ENCODE results near the gene NELFB.

Gene NELFB

GRCh38 chr9:137221506-137222111, 33.5 kb upstream of the NELFB start:
- H2AFZ ChIP-seq (ENCODE audit: low read depth, low read length): no peak overlapping the region
- H3K27me3 ChIP-seq (ENCODE audit: low read depth, low read length): no peaks in the 10 kb centered on the region
- H3K9me3 ChIP-seq (ENCODE audit: insufficient read depth, low read length): no peaks in the 10 kb centered on the region
- H3K79me2 ChIP-seq (ENCODE audit: low read length): no peaks in the 10 kb centered on the region
- H3K36me3 ChIP-seq (replicated peaks; ENCODE audit: low read depth, low read length): no peaks in the 10 kb centered on the region
- peaks cover 10% of the 10 kb centered on the region; the same call in 1 of the 2 replicates for H3K4me1 ChIP-seq (ENCODE audit: low read length)
- no peaks in the 10 kb centered on the region for H4K20me1 ChIP-seq (ENCODE audit: insufficient read depth, low read length)
- no peak overlapping the region for H3K27ac ChIP-seq (ENCODE audit: low read length)
- TF ChIP-seq, protein P1, sequence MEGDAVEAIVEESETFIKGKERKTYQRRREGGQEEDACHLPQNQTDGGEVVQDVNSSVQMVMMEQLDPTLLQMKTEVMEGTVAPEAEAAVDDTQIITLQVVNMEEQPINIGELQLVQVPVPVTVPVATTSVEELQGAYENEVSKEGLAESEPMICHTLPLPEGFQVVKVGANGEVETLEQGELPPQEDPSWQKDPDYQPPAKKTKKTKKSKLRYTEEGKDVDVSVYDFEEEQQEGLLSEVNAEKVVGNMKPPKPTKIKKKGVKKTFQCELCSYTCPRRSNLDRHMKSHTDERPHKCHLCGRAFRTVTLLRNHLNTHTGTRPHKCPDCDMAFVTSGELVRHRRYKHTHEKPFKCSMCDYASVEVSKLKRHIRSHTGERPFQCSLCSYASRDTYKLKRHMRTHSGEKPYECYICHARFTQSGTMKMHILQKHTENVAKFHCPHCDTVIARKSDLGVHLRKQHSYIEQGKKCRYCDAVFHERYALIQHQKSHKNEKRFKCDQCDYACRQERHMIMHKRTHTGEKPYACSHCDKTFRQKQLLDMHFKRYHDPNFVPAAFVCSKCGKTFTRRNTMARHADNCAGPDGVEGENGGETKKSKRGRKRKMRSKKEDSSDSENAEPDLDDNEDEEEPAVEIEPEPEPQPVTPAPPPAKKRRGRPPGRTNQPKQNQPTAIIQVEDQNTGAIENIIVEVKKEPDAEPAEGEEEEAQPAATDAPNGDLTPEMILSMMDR (IDR thresholded peaks at IDR 0.05; ENCODE audit: low read depth, low read length): no peak
- TF ChIP-seq EZH2phosphoT487 (IDR thresholded peaks at IDR 0.05; ENCODE audit: low read depth): no peak
- peak overlapping the region; percentile 74 for H3K4me2 ChIP-seq (ENCODE audit: low read length)
- H3K4me3 ChIP-seq (ENCODE audit: low read length): peak overlapping the region; percentile 84
- peak overlapping the region; percentile 62 for H3K9ac ChIP-seq (ENCODE audit: low read length)

- Histone ChIP-seq H2AFZ (ENCODE audit: low read depth, low read length) (no peak within 1 kb of the TSS), H3K27ac (ENCODE audit: low read length) (peak within 1 kb of the TSS; percentile 14; the same call in 1 of the 2 replicates)
Measured at GRCh38 chr9:137222190-137223077, 32.7 kb upstream of the NELFB start, which contains the start of gene RNF208. RNF208 (minus strand) TSS chr9:137222240; CDS start chr9:137221212, 1,028 bp downstream.

GRCh38 chr9:137223078-137223970, 31.8 kb upstream of the NELFB start:
- Histone ChIP-seq H3K9ac (ENCODE audit: low read length) (peak overlapping the region; percentile 91), H3K4me1 (ENCODE audit: low read length) (peaks cover 15% of the 10 kb centered on the region), H4K20me1 (ENCODE audit: insufficient read depth, low read length) (no peaks in the 10 kb centered on the region), H2AFZ (ENCODE audit: low read depth, low read length) (peak overlapping the region; percentile 13; the same call in 1 of the 2 replicates), H3K27ac (ENCODE audit: low read length) (peak overlapping the region; percentile 50), H3K4me2 (ENCODE audit: low read length) (peak overlapping the region; percentile 93), H3K36me3 (replicated peaks; ENCODE audit: low read depth, low read length) (no peaks in the 10 kb centered on the region), H3K27me3 (ENCODE audit: low read depth, low read length) (no peaks in the 10 kb centered on the region), H3K4me3 (ENCODE audit: low read length) (peak overlapping the region; percentile 93), H3K79me2 (ENCODE audit: low read length) (no peaks in the 10 kb centered on the region), H3K9me3 (ENCODE audit: insufficient read depth, low read length) (no peaks in the 10 kb centered on the region)
- no peak for TF ChIP-seq EZH2phosphoT487 (IDR thresholded peaks at IDR 0.05; ENCODE audit: low read depth)
- TF ChIP-seq, protein P1 (IDR thresholded peaks at IDR 0.05; ENCODE audit: low read depth, low read length): no peak

More at GRCh38 chr9:137222190-137223077, 32.7 kb upstream of the NELFB start, which contains the start of gene RNF208:
- Histone ChIP-seq H3K9me3 (ENCODE audit: insufficient read depth, low read length) (no peaks in the 10 kb centered on the region), H3K79me2 (ENCODE audit: low read length) (no peaks in the 10 kb centered on the region), H3K36me3 (replicated peaks; ENCODE audit: low read depth, low read length) (no peaks in the 10 kb centered on the region), H3K9ac (ENCODE audit: low read length) (peak within 1 kb of the TSS; percentile 62), H4K20me1 (ENCODE audit: insufficient read depth, low read length) (no peaks in the 10 kb centered on the region), H3K27me3 (ENCODE audit: low read depth, low read length) (no peaks in the 10 kb centered on the region), H3K4me3 (ENCODE audit: low read length) (peak within 1 kb of the TSS; percentile 93), H3K4me2 (ENCODE audit: low read length) (peak within 1 kb of the TSS; percentile 75), H3K4me1 (ENCODE audit: low read length) (peaks cover 12% of the 10 kb centered on the region)
- no peak for TF ChIP-seq EZH2phosphoT487 (IDR thresholded peaks at IDR 0.05; ENCODE audit: low read depth)
- TF ChIP-seq, protein P1 (IDR thresholded peaks at IDR 0.05; ENCODE audit: low read depth, low read length): no peak

All from OCI-LY3 (cell line).